ENCODE data around the gene ANKH. TPM values are rescaled to one million over a fixed set of nuclear protein-coding genes. Genes with fewer than 3 reads are reported as not detected.

ANKH gene
- total and polyA plus RNA-seq, 10 donors = 9.0 to 87.3 (median 46.7) TPM

DNA sequence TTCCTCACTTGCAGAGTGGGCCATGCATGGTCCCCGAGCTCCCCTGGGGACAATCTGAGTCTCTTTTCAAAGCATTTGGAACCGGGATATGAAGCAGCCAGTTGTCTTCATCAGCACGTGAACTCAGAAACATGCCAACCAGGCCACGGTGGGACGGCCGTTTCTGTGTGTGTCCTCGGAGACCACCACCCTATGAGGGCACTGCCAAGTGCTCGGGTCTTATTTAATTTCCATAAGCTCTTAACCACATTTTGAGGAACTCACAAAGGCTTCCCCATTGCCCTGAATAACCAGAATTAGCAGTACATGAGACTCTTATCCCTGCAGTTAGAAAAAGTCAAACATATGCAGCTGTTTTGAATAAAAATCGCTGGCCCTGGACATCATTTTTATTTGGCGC is 146.9 kb downstream of the ANKH start:
- Histone ChIP-seq H3K4me1 (peaks cover 0 to 13% (median 3%) of the 10 kb centered on the region in 6 donors), H3K36me3 (peaks cover 0 to 18% (median 0%) of the 10 kb centered on the region in 6 donors), H3K27ac (peak overlapping the region in 1 of 8 donors; percentile 9), H3K4me3 (no peak overlapping the region), H3K9me3 (no peaks in the 10 kb centered on the region), H3K27me3 (replicated peaks in 1 of 7) (no peaks in the 10 kb centered on the region)
- DNase-seq = no peak
- 48 to 70% (median 62%) methylated on average over 10 of the region's 10 CpGs for WGBS, 5 donors
- intact Hi-C loops (cut with DNase I; ENCODE audit: low total_unique reads) = loop anchor here (5.0 to 10.0 kb wide), 2 partner anchors 150 to 278 kb away; partner anchors contain the start of gene ANKH
- TF ChIP-seq CTCF (IDR thresholded peaks at IDR 0.05 in 8 of 11, conservative IDR thresholded peaks at IDR 0.05 in 3 of 11) = no peak
- TF ChIP-seq POLR2A (IDR thresholded peaks at IDR 0.05) = no peak
- no peak for TF ChIP-seq POLR2AphosphoS5 (IDR thresholded peaks at IDR 0.05)

- no peak for DNase-seq
- TF ChIP-seq CTCF (IDR thresholded peaks at IDR 0.05 in 8 of 11, conservative IDR thresholded peaks at IDR 0.05 in 3 of 11) (no peak), POLR2A (IDR thresholded peaks at IDR 0.05) (no peak)
- Histone ChIP-seq H3K4me3 (no peak overlapping the region), H3K27ac (no peak overlapping the region), H3K27me3 (replicated peaks in 1 of 7) (no peaks in the 10 kb centered on the region), H3K4me1 (peaks cover 0 to 13% (median 3%) of the 10 kb centered on the region in 6 donors), H3K36me3 (peaks cover 0 to 13% (median 0%) of the 10 kb centered on the region in 6 donors), H3K9me3 (no peaks in the 10 kb centered on the region)
- WGBS, 5 donors = 66 to 81% (median 73%) methylated on average over 4 of the region's 4 CpGs
- intact Hi-C loops (cut with DNase I; ENCODE audit: low total_unique reads) = loop anchor here (5.0 to 10.0 kb wide), 2 partner anchors 151 to 279 kb away; partner anchors contain the start of gene ANKH
Measured at GRCh38 chr5:14723701-14724132, 147.9 kb downstream of the ANKH start.

GRCh38 chr5:14722923-14723322 is 148.7 kb downstream of the ANKH start:
- intact Hi-C loops (cut with DNase I; ENCODE audit: low total_unique reads) = loop anchor here (5.0 to 10.0 kb wide), 2 partner anchors 152 to 279 kb away; partner anchors contain the start of gene ANKH
- 93 to 96% (median 94%) methylated on average over 8 of the region's 8 CpGs for WGBS, 5 donors
- DNase-seq = no peak

GRCh38 chr5:14721990-14722656 is 149.5 kb downstream of the ANKH start:
- Histone ChIP-seq H3K36me3 (peaks cover 0 to 20% (median 0%) of the 10 kb centered on the region in 6 donors), H3K27me3 (replicated peaks in 1 of 7) (no peaks in the 10 kb centered on the region), H3K9me3 (no peaks in the 10 kb centered on the region), H3K27ac (no peak overlapping the region), H3K4me3 (no peak overlapping the region), H3K4me1 (peaks cover 0 to 7% (median under 1%) of the 10 kb centered on the region in 6 donors)
- DNase-seq = no peak
- WGBS, 5 donors = 91 to 97% (median 94%) methylated on average over 7 of the region's 7 CpGs
- TF ChIP-seq POLR2A (IDR thresholded peaks at IDR 0.05) (no peak), CTCF (IDR thresholded peaks at IDR 0.05 in 8 of 11, conservative IDR thresholded peaks at IDR 0.05 in 3 of 11) (no peak), POLR2AphosphoS5 (IDR thresholded peaks at IDR 0.05) (no peak)
- intact Hi-C loops (cut with DNase I; ENCODE audit: low total_unique reads) = loop anchor here (5.0 to 10.0 kb wide), 2 partner anchors 153 to 280 kb away; partner anchors contain the start of gene ANKH

More at GRCh38 chr5:14722923-14723322, 148.7 kb downstream of the ANKH start:
- H3K4me3 ChIP-seq = no peak overlapping the region
- H3K36me3 ChIP-seq = peaks cover 0 to 13% (median 0%) of the 10 kb centered on the region in 6 donors
- peaks cover 0 to 13% (median 3%) of the 10 kb centered on the region in 6 donors for H3K4me1 ChIP-seq
- H3K27me3 ChIP-seq (replicated peaks in 1 of 7) = no peaks in the 10 kb centered on the region
- no peak overlapping the region for H3K27ac ChIP-seq
- TF ChIP-seq POLR2A (IDR thresholded peaks at IDR 0.05) = no peak
- H3K9me3 ChIP-seq = no peaks in the 10 kb centered on the region
